ENCODE measurements around the gene PRSS21.

PRSS21 gene

GRCh38 chr16:2826591-2827373 is 9.7 kb downstream of the PRSS21 start:
- DNase-seq: no peak

- no peak for DNase-seq
Measured at GRCh38 chr16:2827374-2827791, 10.3 kb downstream of the PRSS21 start.

GRCh38 chr16:2827831-2828520 is 10.9 kb downstream of the PRSS21 start:
- DNase-seq: no peak

- DNase-seq: no peak
Measured at GRCh38 chr16:2828521-2828840, 11.4 kb downstream of the PRSS21 start.

DNA sequence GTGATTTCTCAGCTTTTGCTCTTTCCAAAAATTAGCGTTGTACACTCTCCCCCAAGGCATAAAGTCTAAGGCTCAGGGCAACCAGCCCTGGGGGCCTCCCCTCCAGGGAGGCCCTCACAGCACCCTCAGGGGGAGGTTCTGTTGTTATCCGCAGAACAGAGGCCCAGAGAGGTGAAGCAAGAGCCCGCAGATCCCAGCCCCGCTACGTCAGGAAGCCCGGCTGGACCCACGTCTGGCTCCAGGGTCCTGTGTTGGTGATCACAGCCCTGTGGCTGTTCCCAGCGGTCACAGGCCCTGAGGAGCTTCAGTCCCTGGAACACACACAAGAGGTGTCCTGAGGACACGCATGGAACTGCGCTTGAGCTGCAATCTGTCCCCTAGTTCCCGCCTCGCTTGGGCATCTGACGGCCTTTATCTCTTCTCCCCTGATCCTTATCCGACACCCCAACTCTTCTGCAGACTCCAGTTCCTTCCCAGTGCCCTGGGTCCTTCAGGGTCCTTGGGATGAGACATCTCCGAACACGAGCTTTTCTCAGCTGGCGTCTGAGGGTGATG is 11.9 kb downstream of the PRSS21 start:
- no peak for DNase-seq

- DNase-seq: no peak
Measured at GRCh38 chr16:2829501-2830354, 12.7 kb downstream of the PRSS21 start, which contains the start of gene ZG16B. TSS of gene ZG16B (plus strand) at chr16:2830303. CDS start at chr16:2830442, 139 bp downstream.

DNA sequence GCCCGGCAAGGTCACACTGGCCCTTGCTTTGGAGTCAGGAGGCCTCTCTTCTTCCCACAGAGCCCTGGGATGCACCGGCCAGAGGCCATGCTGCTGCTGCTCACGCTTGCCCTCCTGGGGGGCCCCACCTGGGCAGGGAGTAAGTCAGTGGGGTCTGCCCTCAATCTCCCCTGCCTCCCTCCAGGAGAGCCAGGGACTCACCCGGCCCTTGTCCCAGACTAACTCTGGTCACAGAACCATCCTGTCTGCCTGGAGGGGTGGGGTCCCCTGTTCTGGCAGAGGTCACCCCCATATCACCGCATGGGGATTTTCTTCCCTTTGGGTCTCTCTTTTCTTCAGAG is 13.3 kb downstream of the PRSS21 start:
- no peak for DNase-seq

- DNase-seq: no peak
Measured at GRCh38 chr16:2831203-2831602, 14.2 kb downstream of the PRSS21 start.

DNA sequence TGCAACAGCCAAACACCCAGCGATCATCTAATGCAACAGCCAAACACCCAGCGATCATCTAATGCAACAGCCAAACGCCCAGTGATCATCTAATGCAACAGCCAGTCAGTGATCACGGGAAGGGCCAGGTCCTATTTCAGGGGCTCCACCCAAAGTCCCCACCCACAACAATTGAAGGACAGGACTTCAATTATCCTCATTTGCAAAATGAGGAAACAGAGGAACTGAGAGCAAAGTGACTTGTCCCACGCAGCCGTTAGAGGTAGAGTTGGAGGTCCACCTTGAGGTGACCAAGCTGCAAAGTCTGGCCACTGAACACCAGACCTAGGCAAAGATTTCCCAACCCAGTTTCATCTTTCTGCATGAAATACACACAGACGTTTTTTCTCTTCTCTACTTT is 16.7 kb downstream of the PRSS21 start:
- DNase-seq: no peak

GRCh38 chr16:2834968-2835367 is 17.9 kb downstream of the PRSS21 start:
- no peak for DNase-seq

DNA sequence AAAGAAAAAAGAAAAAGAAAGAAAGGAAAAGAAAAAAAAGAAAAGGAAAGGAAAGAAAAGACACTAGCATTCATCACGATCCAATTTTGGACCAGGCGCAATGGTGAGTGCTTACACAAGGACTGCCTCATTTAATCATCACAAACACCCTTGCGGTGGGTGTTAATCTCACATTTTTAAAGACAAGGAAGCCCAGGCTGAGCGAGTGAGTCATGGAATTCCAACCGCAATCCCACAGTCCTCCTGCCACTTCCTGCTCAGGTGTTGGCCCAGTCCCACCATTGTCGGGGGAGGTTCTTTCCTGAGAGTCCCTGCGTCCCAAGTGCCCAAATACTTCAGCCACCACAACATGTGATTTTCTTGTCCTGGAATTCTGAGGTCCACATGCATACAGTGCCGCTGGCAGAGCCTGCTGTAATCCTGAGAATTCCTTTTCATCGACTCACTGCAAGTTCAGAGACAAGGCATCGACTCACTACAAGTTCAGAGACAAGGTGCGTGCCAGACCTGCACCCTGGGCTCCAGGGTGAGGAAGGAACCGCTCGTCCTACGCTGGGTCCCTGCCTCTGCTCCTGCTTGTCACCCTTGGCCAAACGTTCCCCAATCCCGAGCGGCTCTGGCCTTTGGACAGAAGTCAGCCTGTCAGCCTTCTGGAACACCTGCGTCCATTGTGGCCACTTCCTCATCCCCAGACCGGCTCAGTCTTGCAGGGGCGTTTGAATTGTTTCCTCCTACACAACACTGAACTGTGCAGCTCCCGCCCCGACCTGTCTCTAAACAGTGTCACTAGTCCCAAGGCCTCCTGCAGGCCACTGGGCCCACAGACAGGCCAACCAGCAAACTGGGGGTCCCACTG is 18.8 kb downstream of the PRSS21 start:
- no peak for DNase-seq

- DNase-seq: no peak
Measured at GRCh38 chr16:2836646-2837508, 19.8 kb downstream of the PRSS21 start.

- peak; percentile 35 for DNase-seq
Measured at GRCh38 chr16:2838928-2839327, 21.9 kb downstream of the PRSS21 start.

GRCh38 chr16:2839650-2840450 is 22.8 kb downstream of the PRSS21 start:
- no peak for DNase-seq

- DNase-seq: no peak
Measured at GRCh38 chr16:2840914-2841313, 23.9 kb downstream of the PRSS21 start.

DNA sequence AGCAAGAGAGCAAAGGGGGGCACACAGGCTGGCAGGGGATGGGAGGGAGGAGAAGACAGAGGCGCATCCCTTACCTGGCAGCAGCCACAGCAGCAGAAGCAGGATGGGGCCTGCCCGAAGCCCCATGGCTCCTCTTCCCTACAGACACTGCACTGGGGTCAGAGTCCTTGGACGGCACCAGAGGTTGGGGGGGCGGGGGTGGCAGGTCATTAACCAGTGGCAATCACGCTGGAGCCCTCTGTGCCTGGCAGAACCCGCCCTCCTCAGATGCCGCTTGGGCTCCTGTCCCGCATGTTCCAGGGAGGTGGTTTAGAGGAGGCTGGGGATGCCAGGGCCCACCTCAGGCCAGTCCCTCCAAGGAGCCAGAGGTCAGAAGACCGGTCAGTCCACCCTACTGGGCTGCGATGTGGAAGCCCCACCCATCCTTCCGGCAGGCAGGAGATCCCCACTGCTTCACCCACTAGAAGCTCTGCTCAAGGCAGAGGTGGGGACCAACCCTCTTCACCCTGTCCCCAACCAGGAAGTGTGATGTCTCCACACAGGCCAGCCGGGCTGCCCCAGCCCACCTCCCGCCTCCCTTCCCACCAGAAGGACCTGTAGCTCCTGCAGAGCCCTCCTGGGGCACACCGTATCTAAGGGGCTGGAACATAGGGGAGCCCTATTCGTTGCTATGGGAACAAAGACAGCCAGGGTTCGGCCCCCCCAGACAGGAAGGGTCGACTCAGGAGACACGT is 24.7 kb downstream of the PRSS21 start:
- DNase-seq: no peak

DNA sequence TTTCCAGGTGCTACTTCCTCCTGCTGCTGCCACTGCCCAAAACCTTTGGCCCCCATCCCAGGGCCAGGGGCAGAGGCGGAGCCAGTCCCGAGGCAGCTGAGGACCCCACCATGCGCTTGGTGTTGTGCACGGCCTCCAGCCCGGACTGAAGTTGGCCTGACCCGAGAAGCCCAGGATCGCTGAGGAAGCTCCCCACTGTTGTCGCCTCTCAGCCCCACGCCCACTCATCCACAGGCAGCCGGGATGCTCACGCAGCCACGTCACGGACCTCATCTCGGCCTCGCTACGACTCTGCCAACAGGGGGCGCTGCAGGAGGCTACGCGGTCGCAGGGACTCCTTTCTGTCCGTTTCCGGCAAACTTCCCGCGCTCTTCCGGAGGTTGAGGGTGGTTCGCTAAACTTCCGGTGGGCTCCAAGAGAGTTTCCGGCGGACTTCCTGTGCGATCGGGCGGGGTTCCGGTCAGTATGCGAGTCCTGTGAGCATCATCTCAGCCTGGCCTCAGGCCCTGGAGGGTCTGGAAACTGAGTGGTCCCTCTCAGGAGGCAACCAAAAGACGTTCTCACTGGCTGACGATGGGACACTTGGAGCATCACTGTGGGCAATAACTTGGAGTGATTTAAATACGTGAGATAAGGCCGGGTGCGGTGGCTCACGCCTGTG is 25.4 kb downstream of the PRSS21 start:
- peak; percentile 62 for DNase-seq

DNA sequence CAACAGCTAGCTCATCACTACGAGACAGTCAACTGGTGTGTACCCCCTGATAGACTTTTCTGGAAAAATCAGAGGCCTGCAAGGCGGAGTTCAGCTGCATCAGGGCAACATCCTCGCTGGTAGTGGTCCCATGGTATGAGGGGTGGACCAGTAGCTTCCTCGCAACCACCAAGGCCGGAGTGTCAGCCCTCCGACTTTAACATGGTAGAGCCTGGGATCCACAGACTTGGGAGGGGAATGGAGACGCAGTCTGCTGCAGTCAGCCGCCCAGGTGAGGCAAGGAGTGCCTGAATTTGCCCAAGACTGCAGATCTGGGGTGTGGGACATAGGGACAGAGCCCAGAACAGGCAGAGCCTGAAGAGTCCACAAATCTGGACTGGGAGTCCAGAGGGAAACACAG is 26.5 kb downstream of the PRSS21 start:
- DNase-seq: no peak

DNA sequence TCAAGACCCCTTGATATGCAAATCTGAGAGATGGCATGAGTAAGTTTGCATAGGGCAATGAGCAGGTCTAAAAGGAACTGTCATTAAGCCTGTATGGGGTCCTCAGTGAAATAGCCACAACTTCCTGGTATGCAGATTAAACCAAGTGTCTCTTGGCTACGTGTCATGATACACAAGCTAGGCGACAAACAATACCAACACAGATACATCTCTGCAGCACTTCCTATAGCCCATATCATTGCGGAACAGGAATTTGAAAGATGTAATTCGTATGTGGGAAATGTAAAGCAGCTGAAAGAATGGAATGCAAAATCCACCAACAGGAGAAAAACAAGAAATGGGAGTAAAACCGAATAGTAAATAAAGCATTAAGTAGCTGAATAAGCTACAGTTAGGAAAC is 28.1 kb downstream of the PRSS21 start:
- no peak for DNase-seq
